ENCODE measurements around the gene CREBZF.

GRCh38 chr11:85647604-85648299 is 17.2 kb downstream of the CREBZF start, which contains the start of gene TMEM126A:
- TF ChIP-seq POLR2A (IDR thresholded peaks at IDR 0.05; ENCODE audit: low read length) (peak; percentile 97), GATA1 (IDR thresholded peaks at IDR 0.05; ENCODE audit: low read depth, low read length) (no peak)

All from erythroblast (primary cell).